ENCODE data around the gene PHF3. TPM values are rescaled to one million over a fixed set of nuclear protein-coding genes. Genes with fewer than 3 reads are reported as not detected.

Gene PHF3
- total RNA-seq, 1 experiment from 2014 or later: 46.4 TPM

GRCh38 chr6:63742060-63742459 lies 106.5 kb downstream of the PHF3 start:
- intact Hi-C loops (cut with micrococcal nuclease): no loop called here
- Mint-ChIP-seq H3K9me3 (ENCODE audit: unreplicated experiment) (peaks cover 13% of the 10 kb centered on the region), H3K4me3 (ENCODE audit: unreplicated experiment) (no peak overlapping the region), H3K27ac (ENCODE audit: low read depth, unreplicated experiment) (no peak overlapping the region), H3K4me1 (ENCODE audit: insufficient read depth, unreplicated experiment) (peaks cover 25% of the 10 kb centered on the region), H3K36me3 (ENCODE audit: insufficient read depth, unreplicated experiment) (peaks cover 19% of the 10 kb centered on the region), H3K27me3 (ENCODE audit: insufficient read depth, unreplicated experiment) (no peaks in the 10 kb centered on the region)
- POLR2A ChIA-PET: interaction anchor here (0.6 to 1.5 kb wide), 4 partner anchors 9 to 122 kb away, joined by 3 read pairs; no protein-coding TSS in a partner anchor
- CTCF ChIA-PET: interaction anchor here (0.9 kb wide), 1 partner anchor 390 kb away, joined by 3 read pairs; no protein-coding TSS in a partner anchor
- TF ChIP-seq CTCF (IDR thresholded peaks at IDR 0.05; ENCODE audit: unreplicated experiment): no peak
- BruUV-seq (replicated peaks): no TSS peak
- peak; percentile 40 for DNase-seq (ENCODE audit: unreplicated experiment)

GRCh38 chr6:63743691-63744090 lies 108.1 kb downstream of the PHF3 start:
- Mint-ChIP-seq H3K27ac (ENCODE audit: low read depth, unreplicated experiment) (no peak overlapping the region), H3K4me3 (ENCODE audit: unreplicated experiment) (no peak overlapping the region), H3K9me3 (ENCODE audit: unreplicated experiment) (peaks cover 20% of the 10 kb centered on the region), H3K27me3 (ENCODE audit: insufficient read depth, unreplicated experiment) (no peaks in the 10 kb centered on the region), H3K4me1 (ENCODE audit: insufficient read depth, unreplicated experiment) (peaks cover 25% of the 10 kb centered on the region), H3K36me3 (ENCODE audit: insufficient read depth, unreplicated experiment) (peaks cover 24% of the 10 kb centered on the region)
- intact Hi-C loops (cut with micrococcal nuclease): no loop called here
- no peak for TF ChIP-seq CTCF (IDR thresholded peaks at IDR 0.05; ENCODE audit: unreplicated experiment)
- DNase-seq (ENCODE audit: unreplicated experiment): no peak
- ChIA-PET CTCF (interaction anchor here (0.7 kb wide), 1 partner anchor 60 kb away, joined by 4 read pairs; no protein-coding TSS in a partner anchor), POLR2A (no interaction called here)
- BruUV-seq (replicated peaks): no TSS peak

GRCh38 chr6:63744810-63745209 lies 109.2 kb downstream of the PHF3 start:
- no peak for DNase-seq (ENCODE audit: unreplicated experiment)
- ChIA-PET POLR2A (no interaction called here), CTCF (interaction anchor here (0.6 to 0.7 kb wide), 2 partner anchors 11 to 382 kb away, joined by 3 to 6 read pairs; no protein-coding TSS in a partner anchor)
- no peak overlapping the region for H3K27ac Mint-ChIP-seq (ENCODE audit: low read depth, unreplicated experiment)
- no TSS peak for BruUV-seq (replicated peaks)
- no peak for TF ChIP-seq CTCF (IDR thresholded peaks at IDR 0.05; ENCODE audit: unreplicated experiment)
- intact Hi-C loops (cut with micrococcal nuclease): no loop called here
- peaks cover 24% of the 10 kb centered on the region for H3K36me3 Mint-ChIP-seq (ENCODE audit: insufficient read depth, unreplicated experiment)
- H3K27me3 Mint-ChIP-seq (ENCODE audit: insufficient read depth, unreplicated experiment): no peaks in the 10 kb centered on the region
- H3K9me3 Mint-ChIP-seq (ENCODE audit: unreplicated experiment): peaks cover 20% of the 10 kb centered on the region
- H3K4me3 Mint-ChIP-seq (ENCODE audit: unreplicated experiment): no peak overlapping the region
- H3K4me1 Mint-ChIP-seq (ENCODE audit: insufficient read depth, unreplicated experiment): peaks cover 25% of the 10 kb centered on the region

- H3K27me3 Mint-ChIP-seq (ENCODE audit: insufficient read depth, unreplicated experiment): no peaks in the 10 kb centered on the region
- intact Hi-C loops (cut with micrococcal nuclease): no loop called here
- peaks cover 16% of the 10 kb centered on the region for H3K4me1 Mint-ChIP-seq (ENCODE audit: insufficient read depth, unreplicated experiment)
- H3K9me3 Mint-ChIP-seq (ENCODE audit: unreplicated experiment): peaks cover 14% of the 10 kb centered on the region
- no peak overlapping the region for H3K27ac Mint-ChIP-seq (ENCODE audit: low read depth, unreplicated experiment)
- no peak for TF ChIP-seq CTCF (IDR thresholded peaks at IDR 0.05; ENCODE audit: unreplicated experiment)
- no TSS peak for BruUV-seq (replicated peaks)
- no peak overlapping the region for H3K4me3 Mint-ChIP-seq (ENCODE audit: unreplicated experiment)
- H3K36me3 Mint-ChIP-seq (ENCODE audit: insufficient read depth, unreplicated experiment): peaks cover 21% of the 10 kb centered on the region
- ChIA-PET CTCF (no interaction called here), POLR2A (no interaction called here)
- DNase-seq (ENCODE audit: unreplicated experiment): no peak
Observed at GRCh38 chr6:63745784-63746183, 110.2 kb downstream of the PHF3 start.

Data from MCF 10A (cell line).